Stimulated activated naive CD4-positive, alpha-beta T cell treated with Interleukin-2 at 50 U/mL for 16 hours (primary cell): ENCODE data around the gene POLR3H.

Source experiments
- DNase-seq: peaks from one replicate; lab custom pipeline; 2025; lab: John Stamatoyannopoulos, UW

The POLR3H gene

DNA sequence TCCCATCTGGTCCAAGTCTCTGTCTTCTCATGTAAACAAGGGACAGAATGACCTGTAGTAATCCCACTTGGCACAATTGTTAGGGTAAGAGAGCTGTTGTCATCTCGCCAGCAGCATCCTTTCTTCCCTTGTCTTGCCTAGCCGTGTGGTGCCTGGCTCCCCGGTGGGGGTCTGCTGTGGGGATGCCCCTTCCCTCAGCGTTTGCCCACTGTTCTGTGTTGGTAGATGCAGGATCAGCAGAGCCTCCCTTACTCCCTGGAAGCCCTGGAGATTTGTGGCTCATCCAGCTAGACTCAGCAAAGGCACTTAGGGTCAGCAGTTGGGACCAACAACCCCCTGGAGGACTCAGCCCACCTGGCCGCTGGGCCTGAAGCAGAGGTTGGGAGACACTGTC is 62.3 kb downstream of the POLR3H start:
- DNase-seq, result no peak

DNA sequence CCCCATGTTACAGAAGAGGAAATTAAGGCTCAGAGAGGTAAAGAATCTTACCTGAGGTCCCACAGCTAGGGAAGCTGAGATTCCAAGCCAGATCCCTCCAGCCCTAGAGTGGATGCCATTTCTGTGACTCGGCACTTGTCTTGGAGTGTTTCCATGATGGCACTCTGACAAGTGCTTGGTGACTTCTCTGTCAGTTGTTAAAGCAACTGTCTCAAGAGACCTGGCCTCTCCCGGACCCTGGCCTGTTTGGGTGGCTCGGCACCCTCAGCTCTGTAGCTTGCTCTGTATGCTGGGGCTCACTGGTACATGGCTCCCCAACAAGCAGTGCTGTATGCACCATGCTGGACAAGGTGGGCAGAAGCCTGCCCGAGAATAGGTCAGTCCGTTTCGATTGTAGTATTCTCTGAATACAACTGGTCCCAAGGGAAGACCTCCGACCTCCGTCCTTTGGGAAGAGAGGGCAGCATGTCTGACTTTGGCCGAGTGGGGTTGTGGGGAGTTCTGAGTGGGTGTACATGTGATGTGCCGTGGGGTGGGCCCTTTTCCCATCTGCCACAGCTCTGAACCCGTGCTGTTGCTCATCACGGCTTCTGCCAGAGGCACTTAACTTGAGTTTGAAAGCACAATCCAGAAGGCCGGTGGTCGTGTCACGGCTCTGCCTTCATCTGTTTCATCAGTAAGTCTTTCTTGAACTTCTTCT is 63.0 kb downstream of the POLR3H start:
- DNase-seq, result no peak

- DNase-seq, result no peak
Observed at GRCh38 chr22:41480397-41480735, 63.9 kb downstream of the POLR3H start.

- DNase-seq, result no peak
Observed at GRCh38 chr22:41479671-41480396, 64.4 kb downstream of the POLR3H start.

GRCh38 chr22:41478891-41479521 is 65.3 kb downstream of the POLR3H start:
- no peak for DNase-seq

DNA sequence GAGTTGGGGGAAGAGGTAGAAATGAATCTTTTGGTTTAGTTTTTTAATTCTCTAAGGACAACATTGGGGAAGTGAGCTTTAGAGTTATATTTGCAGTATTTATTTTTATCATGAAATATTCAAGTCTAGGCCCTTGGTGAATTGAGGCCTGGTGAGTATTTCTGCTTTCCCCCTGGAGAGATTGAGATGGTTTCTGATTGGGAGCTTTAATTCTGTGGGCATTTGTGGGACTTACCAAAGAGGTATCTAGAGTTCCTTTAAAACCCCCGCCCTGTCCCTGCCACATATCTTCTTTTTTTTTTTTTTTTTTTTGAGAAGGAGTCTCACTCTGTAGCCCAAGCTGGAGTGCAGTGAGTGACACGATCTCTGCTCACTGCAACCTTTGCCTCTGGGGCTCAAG is 65.8 kb downstream of the POLR3H start:
- no peak for DNase-seq
